IPS-18c (cell line): ENCODE results near the gene SHISAL2A.
A peak's percentile ranks its signal among the peaks of the same experiment; 100 is the strongest.

ENCODE experiments used
- H3K4me3 ChIP-seq: 2 replicates; pipeline ENCODE4 v1.7.0; 2013; ENCODE audit warnings: low read depth, mild to moderate bottlenecking, low read length, moderate library complexity; ENCODE audit not compliant: insufficient read depth
- H3K9me3 ChIP-seq: one replicate; pipeline ENCODE4 v1.6.1; 2013; ENCODE audit warnings: mild to moderate bottlenecking, low read length, moderate library complexity; ENCODE audit not compliant: control insufficient read depth, insufficient read depth

SHISAL2A gene

DNA sequence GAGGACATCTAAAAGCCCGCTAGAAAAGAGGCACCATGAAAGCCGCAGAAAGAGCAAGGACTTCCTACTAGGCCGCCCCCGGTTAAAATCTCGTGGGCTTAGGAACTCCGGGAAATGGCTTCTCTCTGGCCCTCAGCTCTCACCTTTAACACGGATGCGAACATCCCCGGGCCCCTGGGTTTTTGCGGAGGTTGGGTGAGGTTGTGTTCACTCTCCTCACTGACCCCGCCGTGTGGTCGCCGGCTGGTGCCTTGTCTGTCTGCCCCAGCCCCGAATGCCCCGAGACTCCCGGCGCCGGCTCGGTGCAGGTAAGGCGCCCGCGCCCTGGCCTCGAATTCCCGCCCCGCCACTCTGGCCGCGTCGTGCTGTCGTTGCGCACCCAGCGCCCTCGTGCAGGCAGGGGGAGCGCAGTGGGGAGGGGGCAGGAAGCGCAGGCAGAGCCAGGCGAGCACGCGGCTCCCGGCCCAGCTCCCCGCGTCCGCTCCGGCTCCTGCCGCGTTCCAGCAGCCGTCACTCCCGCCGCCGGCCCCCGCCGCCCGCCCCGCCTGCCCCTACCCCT lies at the start of gene SHISAL2A:
TSS of gene SHISAL2A (plus strand) at position 437 of the 559 bp plus-strand sequence. CDS start 326 bp downstream, outside the sequence.
- peak within 1 kb of the TSS; percentile 32; the same call in 1 of the 2 replicates for H3K4me3 ChIP-seq
- no peaks in the 10 kb centered on the region for H3K9me3 ChIP-seq

- Histone ChIP-seq H3K9me3 (no peaks in the 10 kb centered on the region), H3K4me3 (no peak overlapping the region)
Measured at GRCh38 chr1:52585474-52585873, 47.5 kb upstream of the SHISAL2A start.

- H3K9me3 ChIP-seq: no peaks in the 10 kb centered on the region
Measured at GRCh38 chr1:52588027-52588426, 44.9 kb upstream of the SHISAL2A start.

DNA sequence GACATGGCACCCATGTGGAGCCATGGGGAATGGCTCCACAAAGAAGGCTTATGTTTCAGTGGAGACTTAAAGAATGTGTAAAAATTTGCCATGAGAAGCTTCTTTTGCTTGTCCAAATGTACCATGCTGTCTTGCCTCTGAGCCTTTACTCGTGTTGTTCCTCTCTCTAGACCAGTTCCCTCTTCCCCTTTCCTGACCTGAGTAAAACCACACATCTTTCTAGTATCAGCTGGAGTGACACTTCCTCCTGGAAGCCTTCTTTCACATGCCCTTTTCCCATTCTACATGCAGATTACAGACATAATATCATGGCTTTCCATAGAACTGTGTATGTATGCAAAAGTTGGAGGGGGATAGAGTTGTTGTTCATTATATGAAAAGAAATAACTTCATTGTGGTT lies 44.4 kb upstream of the SHISAL2A start:
- H3K9me3 ChIP-seq: no peaks in the 10 kb centered on the region
- no peak overlapping the region for H3K4me3 ChIP-seq

More at GRCh38 chr1:52588027-52588426, 44.9 kb upstream of the SHISAL2A start:
- no peak overlapping the region for H3K4me3 ChIP-seq

DNA sequence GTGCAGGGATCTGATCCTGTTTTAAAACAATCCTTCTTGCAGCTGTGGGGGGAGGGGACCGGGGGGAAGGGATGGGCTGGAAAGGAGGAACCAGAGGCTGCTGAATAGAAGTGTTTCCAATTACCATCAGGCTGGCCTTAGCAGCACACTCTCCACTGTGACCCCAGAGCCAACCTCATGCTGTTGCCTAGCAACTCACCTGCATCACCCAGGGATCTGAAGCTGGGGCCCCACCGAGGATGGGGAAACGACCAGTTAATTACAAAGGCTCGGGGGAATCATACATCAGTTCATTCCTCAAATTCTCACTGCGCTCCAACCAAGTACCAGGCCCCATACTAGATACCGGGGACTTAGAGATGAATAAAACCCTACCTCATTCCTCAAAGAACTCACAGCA lies 42.7 kb upstream of the SHISAL2A start:
- no peak overlapping the region for H3K4me3 ChIP-seq

GRCh38 chr1:52592637-52593323 lies 40.2 kb upstream of the SHISAL2A start:
- H3K4me3 ChIP-seq: no peak overlapping the region
- no peaks in the 10 kb centered on the region for H3K9me3 ChIP-seq

More for the DNA sequence above, 42.7 kb upstream of the SHISAL2A start:
- H3K9me3 ChIP-seq: no peaks in the 10 kb centered on the region

- H3K4me3 ChIP-seq: no peak overlapping the region
Measured at GRCh38 chr1:52593495-52593894, 39.5 kb upstream of the SHISAL2A start.

DNA sequence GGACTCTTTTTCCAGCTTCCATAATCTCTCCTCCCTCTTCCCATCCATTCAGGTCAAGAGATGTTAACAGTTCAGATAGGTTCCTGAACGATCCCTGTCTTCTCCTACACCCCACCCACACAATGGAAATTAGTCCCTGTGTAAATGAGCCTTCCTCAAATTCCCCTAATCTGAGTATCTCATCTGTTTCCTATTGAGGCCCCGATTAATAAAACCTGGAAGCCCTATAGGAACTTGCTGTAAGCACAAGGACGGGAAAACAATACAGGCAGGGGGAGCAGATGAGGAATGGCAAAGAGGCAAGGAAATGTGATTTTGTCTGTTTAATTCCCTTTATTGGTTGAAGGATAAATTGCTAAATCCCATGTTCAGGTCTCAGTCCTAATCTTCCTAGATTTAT lies 37.9 kb upstream of the SHISAL2A start:
- no peak overlapping the region for H3K4me3 ChIP-seq
- H3K9me3 ChIP-seq: no peaks in the 10 kb centered on the region

More at GRCh38 chr1:52593495-52593894, 39.5 kb upstream of the SHISAL2A start:
- H3K9me3 ChIP-seq: no peaks in the 10 kb centered on the region

DNA sequence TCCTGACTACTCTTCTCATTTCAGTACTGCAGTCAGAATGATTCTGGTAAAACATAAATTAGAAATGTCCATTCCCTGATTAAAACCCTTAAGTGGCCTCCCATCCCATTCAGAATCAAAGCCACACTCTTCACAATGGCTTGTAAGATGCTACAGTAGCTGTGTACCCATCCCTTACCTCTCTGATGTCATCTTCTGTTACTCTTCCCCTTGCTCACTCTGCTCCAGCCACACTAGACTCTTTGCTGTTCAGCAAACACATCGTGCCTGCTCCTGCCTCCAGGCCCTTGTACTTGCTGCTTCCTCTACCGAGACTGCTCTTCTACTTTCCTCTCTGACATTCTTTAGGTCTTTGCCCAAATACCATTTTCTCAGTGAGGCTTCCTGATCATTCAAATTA lies 35.1 kb upstream of the SHISAL2A start:
- Histone ChIP-seq H3K4me3 (no peak overlapping the region), H3K9me3 (no peaks in the 10 kb centered on the region)

- no peak overlapping the region for H3K4me3 ChIP-seq
- H3K9me3 ChIP-seq: no peaks in the 10 kb centered on the region
Measured at GRCh38 chr1:52598729-52599128, 34.2 kb upstream of the SHISAL2A start.

DNA sequence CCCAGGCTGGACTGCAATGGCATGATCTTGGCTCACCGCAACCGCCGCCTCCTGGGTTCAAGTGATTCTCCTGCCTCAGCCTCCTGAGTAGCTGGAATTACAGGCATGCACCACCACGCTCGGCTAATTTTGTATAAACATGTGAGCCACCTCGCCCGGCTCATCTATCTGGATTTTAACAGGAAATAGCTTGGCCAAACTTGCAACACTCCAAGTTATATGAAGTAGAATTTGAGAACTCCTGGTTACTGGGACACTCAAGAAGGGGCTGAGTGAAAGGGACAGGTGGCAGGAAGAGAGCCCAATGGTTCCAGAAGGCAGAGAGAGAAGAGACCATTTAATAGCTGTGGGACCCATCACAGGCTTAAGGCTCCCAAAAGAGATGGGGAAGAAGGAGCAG lies 33.7 kb upstream of the SHISAL2A start:
- H3K4me3 ChIP-seq: no peak overlapping the region
- H3K9me3 ChIP-seq: no peaks in the 10 kb centered on the region

DNA sequence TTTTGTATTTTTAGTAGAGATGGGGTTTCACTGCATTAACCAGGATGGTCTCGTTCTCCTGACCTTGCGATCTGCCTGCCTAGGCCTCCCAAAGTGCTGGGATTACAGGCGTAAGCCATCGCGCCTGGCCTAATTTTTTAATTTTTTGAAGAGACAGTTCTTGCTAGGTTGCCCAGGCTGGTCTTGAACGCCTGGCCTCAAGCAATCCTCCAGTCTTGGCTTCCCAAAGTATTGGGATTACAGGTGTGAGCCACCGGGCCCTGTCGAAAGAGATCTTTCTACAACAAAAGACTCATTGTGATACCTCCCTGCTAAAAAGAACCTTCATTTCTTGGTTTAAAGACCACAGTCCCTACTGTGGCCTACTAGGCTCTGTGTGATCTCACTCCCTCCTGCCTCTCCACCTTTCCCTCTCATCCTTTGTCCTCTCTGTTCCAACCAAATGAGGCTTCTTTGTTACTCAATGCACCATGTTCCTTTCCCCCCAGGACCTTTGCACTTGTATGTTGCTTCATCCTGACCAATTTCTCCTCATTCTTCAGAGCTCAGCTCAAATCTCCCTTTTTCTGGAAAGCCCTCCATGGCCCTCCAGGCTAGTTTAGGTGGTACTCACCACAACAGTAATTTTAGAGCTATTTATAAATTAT lies 32.3 kb upstream of the SHISAL2A start:
- Histone ChIP-seq H3K9me3 (no peaks in the 10 kb centered on the region), H3K4me3 (no peak overlapping the region)

DNA sequence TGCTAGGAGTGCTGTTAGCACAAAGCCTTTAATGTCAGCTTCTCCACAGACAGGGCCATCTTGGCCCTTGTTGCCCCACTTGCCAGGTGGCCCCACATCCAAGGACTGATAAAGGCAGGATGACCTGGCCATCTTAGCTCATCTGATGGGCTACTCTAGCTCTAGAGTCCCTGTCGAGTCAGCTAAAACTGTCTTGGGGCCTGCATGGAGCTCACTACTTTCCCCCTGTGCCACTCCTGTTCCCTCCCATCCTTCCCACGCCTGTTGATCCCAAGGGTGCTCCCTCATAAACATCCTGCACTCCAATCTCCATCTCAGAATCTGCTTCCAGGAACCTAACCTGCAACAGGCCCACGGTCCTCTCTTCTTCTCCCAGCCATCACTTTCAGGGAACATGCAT lies 31.4 kb upstream of the SHISAL2A start:
- Histone ChIP-seq H3K9me3 (no peaks in the 10 kb centered on the region), H3K4me3 (no peak overlapping the region; the same call in 1 of the 2 replicates)

DNA sequence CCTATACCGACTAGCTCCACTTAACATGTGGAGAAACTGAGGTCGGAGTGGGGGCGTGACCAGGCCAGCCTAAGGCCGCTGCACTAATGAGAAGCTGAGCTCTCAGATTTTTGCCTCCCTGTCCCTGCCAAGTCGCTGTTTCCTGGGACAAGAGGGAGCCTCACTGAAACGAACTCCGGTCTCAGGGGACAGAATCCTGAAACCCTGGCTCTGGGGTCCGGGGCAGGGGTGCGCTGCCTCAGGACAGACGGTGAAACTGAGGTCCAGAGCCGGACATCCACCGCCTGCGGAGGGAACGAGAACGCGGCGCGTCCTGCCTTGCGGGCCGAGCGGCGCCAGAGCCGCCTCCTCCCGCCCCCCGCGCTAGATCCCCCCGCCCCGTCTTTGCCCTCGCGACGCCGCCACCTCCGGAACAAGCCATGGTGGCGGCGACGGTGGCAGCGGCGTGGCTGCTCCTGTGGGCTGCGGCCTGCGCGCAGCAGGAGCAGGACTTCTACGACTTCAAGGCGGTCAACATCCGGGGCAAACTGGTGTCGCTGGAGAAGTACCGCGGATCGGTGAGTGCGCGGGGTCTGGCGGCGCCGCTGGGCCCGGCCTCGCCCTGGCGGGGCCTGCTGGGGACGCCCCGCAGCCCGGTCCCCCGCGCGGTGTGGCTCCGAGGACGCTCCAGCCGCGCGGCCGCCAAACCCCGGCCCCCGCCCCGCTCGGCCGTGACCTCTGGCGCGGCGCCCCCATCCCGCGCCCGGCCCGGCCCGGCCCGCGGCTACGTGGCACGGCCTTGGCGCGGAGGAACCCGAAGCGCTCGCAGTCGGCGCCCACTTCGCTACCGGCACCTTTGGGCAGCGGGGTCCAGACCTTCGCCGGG lies 30.7 kb upstream of the SHISAL2A start, which contains the start of gene GPX7:
TSS of gene GPX7 (plus strand) at position 381 of the 865 bp plus-strand sequence. CDS start at position 420, 39 bp downstream.
- H3K4me3 ChIP-seq: peak within 1 kb of the TSS; percentile 42
- no peaks in the 10 kb centered on the region for H3K9me3 ChIP-seq

DNA sequence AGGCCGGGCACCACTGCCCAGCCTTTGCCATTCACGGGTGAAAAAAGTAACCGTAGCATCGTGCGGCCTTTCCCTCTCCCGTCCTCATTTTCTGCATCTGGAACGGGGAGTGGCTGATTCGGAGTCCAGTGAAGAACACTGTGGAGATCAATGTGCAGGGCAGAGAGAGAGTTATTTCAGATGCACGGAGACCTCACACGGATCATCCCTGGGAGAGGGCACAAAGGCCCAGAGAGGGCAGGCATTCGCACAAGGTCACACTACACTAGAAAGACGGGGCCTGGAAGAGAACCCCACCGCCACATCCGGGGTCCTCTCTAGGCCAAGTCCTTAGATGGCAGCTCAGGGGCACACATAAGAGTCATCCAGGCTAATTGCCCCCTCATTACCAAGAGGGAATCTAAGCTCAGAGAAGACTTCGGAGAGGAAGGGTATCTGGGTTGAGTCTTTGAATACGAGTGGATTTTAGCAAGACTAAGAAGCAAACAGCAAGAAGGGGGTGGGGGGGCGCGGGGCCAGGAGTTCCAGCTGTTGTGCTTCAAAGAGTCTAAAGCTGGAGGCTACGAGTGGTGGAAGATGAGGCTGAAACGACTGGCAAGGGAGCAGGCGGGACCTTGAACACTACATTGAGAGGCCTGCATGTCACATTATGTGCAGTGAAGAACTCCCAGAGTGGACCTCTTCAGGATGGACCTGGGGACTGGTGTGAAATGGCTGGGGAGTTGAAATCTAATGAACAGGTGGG lies 29.9 kb upstream of the SHISAL2A start:
- peak overlapping the region; percentile 34 for H3K4me3 ChIP-seq
- no peaks in the 10 kb centered on the region for H3K9me3 ChIP-seq

GRCh38 chr1:52603630-52604029 lies 29.3 kb upstream of the SHISAL2A start:
- Histone ChIP-seq H3K4me3 (no peak overlapping the region), H3K9me3 (no peaks in the 10 kb centered on the region)
